ENCODE results near the gene ALG10. TPM values are rescaled to one million over a fixed set of nuclear protein-coding genes. Genes with fewer than 3 reads are reported as not detected.

The ALG10 gene
- polyA plus RNA-seq, 3 donors = 8.1 to 9.5 (median 8.8) TPM

DNA sequence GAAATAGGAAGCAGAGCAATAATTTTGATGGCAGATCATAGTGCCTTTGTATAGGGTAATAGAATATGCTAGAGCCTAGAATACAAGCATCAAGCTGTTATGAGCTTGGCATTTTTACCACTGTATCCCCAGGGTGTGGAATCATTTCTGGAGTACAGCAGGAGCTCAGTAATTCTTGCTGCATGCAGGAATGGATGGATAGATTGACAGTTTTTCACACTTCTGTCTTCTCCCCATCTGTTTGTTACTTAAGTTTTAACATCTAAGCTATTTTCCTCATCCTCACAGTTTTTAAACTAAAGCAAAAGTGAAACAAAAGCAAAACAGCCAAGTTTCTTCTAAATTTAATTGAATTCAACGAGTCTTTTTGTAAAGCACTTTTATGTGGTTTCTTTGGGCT lies 32.6 kb downstream of the ALG10 start:
- no peak for DNase-seq (ENCODE audit: extremely low read depth in 1 of 11, low read depth in 9 of 11, low spot score in 4 of 11)
